HCT116 (cell line): ENCODE data around the gene GRM8. TPM values are rescaled to one million over a fixed set of nuclear protein-coding genes. Genes with fewer than 3 reads are reported as not detected.

Experiments used
- ATAC-seq: fragments of 200-7000 bp; cut with Tn5 transposase; 2 replicates; pipeline ENCODE4 v1.9.1; 2020; ENCODE audit warnings: mild to moderate bottlenecking, moderate library complexity
- BruUV-seq: library from RNA; stranded (reverse); fragments of 400-500 nt; replicated peaks from 2 replicates; lab custom pipeline; 2021; lab: Mats Ljungman, UMichigan
- CTCF ChIA-PET: fragments of 300-600 bp; sonication (Branson Sonifier 250); formaldehyde crosslinking; loops from one replicate; lab custom pipeline; 2021; ENCODE audit warnings: antibody characterized with exemption; lab: Charles Lee
- POLR2A ChIA-PET: fragments of 300-600, 350-600 bp; sonication (Branson Sonifier 250); formaldehyde crosslinking; loops from one replicate; lab custom pipeline; 2021; ENCODE audit warnings: antibody characterized with exemption; lab: Charles Lee
- RAD21 ChIA-PET, 2 experiments: fragments of 300-600 bp; sonication (Branson Sonifier 250); formaldehyde crosslinking; loops; one replicate each; lab custom pipeline; 2023; ENCODE audit warnings: low total read pairs in 2 of 2; ENCODE audit not compliant: uncharacterized antibody in 2 of 2, unreplicated experiment in 2 of 2, low non-redundant PET in 1 of 2; lab: Charles Lee
- DNase-seq: peaks from one replicate; pipeline ENCODE4 v3.0.0-alpha.2; 2010; ENCODE audit warnings: low read depth, low spot score
- H2AFZ ChIP-seq: fragments of 200-600 bp; shearing (Covaris generic), sonication (generic); 2 replicates; pipeline ENCODE4 v1.6.1; 2017; ENCODE audit warnings: low read depth, mixed run types, mixed read lengths, antibody characterized with exemption, low read length; ENCODE audit not compliant: poor library complexity, severe bottlenecking
- H3K27ac ChIP-seq: 2 replicates; pipeline ENCODE4 v1.5.1; 2012; ENCODE audit warnings: low read depth, low read length
- H3K27me3 ChIP-seq: fragments of 200-600 bp; sonication (generic); 2 replicates; pipeline ENCODE4 v1.6.1; 2016; ENCODE audit warnings: mixed run types, low read length, mixed read lengths; ENCODE audit not compliant: insufficient read depth
- H3K36me3 ChIP-seq, 2 experiments: fragments of 200-500 bp in 1 of 2; fragments of 200-600 bp in 1 of 2; sonication (Bioruptor generic) in 1 of 2; sonication (generic) in 1 of 2; 2 replicates each; pipeline versions ENCODE4 v1.5.1 to v1.6.1; 2014 to 2016; ENCODE audit warnings: low read length in 2 of 2, inconsistent platforms in 1 of 2, mixed read lengths in 1 of 2, mixed run types in 1 of 2; ENCODE audit not compliant: insufficient read depth in 2 of 2, control insufficient read depth in 1 of 2
- H3K4me1 ChIP-seq, 2 experiments: fragments of 200-600 bp in 1 of 2; sonication (generic) in 1 of 2; 2 replicates each; pipeline versions ENCODE4 v1.5.1 to v1.6.1; 2012 to 2017; ENCODE audit warnings: low read length in 2 of 2, inconsistent platforms in 1 of 2, mild to moderate bottlenecking in 1 of 2, mixed read lengths in 1 of 2, mixed run types in 1 of 2, moderate library complexity in 1 of 2; ENCODE audit not compliant: insufficient read depth in 2 of 2, control insufficient read depth in 1 of 2
- H3K4me2 ChIP-seq: fragments of 200-600 bp; sonication (generic); 2 replicates; pipeline ENCODE4 v1.6.1; 2017; ENCODE audit warnings: mixed run types, low read length, mixed read lengths
- H3K4me3 ChIP-seq, 2 experiments: fragments of 200-600 bp in 1 of 2; sonication (generic) in 1 of 2; replicated peaks in 1 of 2; 2 replicates each; pipeline ENCODE4 v1.5.1; 2011 to 2016; ENCODE audit warnings: low read length in 2 of 2, control low read depth in 1 of 2, low read depth in 1 of 2, mild to moderate bottlenecking in 1 of 2, mixed read lengths in 1 of 2, mixed run types in 1 of 2
- H3K79me2 ChIP-seq: fragments of 200-600 bp; sonication (generic); 2 replicates; pipeline ENCODE4 v1.6.1; 2017; ENCODE audit warnings: mild to moderate bottlenecking, mixed run types, low read length, moderate library complexity, mixed read lengths; ENCODE audit not compliant: insufficient read depth
- H3K9ac ChIP-seq: fragments of 200-600 bp; sonication (generic); 2 replicates; pipeline ENCODE4 v1.6.1; 2016; ENCODE audit warnings: low read length, mixed read lengths
- H3K9me2 ChIP-seq: fragments of 200-600 bp; sonication (generic), shearing (Covaris generic); 2 replicates; pipeline ENCODE4 v1.6.1; 2017; ENCODE audit warnings: mixed run types, mild to moderate bottlenecking, moderate library complexity; ENCODE audit not compliant: insufficient read depth
- H3K9me3 ChIP-seq, 2 experiments: fragments of 200-500 bp in 1 of 2; fragments of 200-600 bp in 1 of 2; sonication (Bioruptor generic) in 1 of 2; sonication (generic) in 1 of 2; 2 replicates each; pipeline ENCODE4 v1.6.1; 2014 to 2017; ENCODE audit warnings: low read length in 2 of 2, mixed read lengths in 2 of 2, inconsistent platforms in 1 of 2, low read depth in 1 of 2, mild to moderate bottlenecking in 1 of 2, mixed run types in 1 of 2, moderate library complexity in 1 of 2; ENCODE audit not compliant: control insufficient read depth in 1 of 2, insufficient read depth in 1 of 2
- H4K20me1 ChIP-seq: fragments of 200-600 bp; sonication (generic), shearing (Covaris generic); 2 replicates; pipeline ENCODE4 v1.6.1; 2017; ENCODE audit warnings: mixed run types, mild to moderate bottlenecking, moderate library complexity; ENCODE audit not compliant: insufficient read depth
- ELF1 ChIP-seq: IDR thresholded peaks from 2 replicates; pipeline ENCODE4 v1.6.1; 2012; ENCODE audit warnings: low read depth, borderline replicate concordance
- RAD21 ChIP-seq: IDR thresholded peaks from 2 replicates; pipeline ENCODE4 v1.6.1; 2012; ENCODE audit warnings: low read depth, mild to moderate bottlenecking
- YY1 ChIP-seq: IDR thresholded peaks from 2 replicates; pipeline ENCODE4 v1.6.1; 2011; ENCODE audit warnings: low read length, low read depth, moderate library complexity, mild to moderate bottlenecking; ENCODE audit not compliant: insufficient replicate concordance; ENCODE audit errors: extremely low read depth
- intact Hi-C: fragments of 100-400 bp; cut with micrococcal nuclease; formaldehyde crosslinking; loops from 2 replicates; pipeline ENCODE4 v1.10.0; 2022
- total RNA-seq: library from RNA; stranded (reverse); gene quantifications from one replicate; pipeline ENCODE4 v1.2.1, GENCODE V29; 2021; ENCODE audit not compliant: unreplicated experiment
- TF ChIP-seq, protein P1 (sequence below), 3 experiments: fragments of 200-600 bp in 1 of 3; sonication (generic) in 1 of 3; IDR thresholded peaks in 2 of 3; conservative IDR thresholded peaks in 1 of 3; 2 replicates each; pipeline ENCODE4 v1.5.1; 2012 to 2017; ENCODE audit warnings: low read depth in 2 of 3, low read length in 2 of 3, antibody characterized with exemption in 1 of 3, borderline replicate concordance in 1 of 3, control low read depth in 1 of 3, mild to moderate bottlenecking in 1 of 3, mixed read lengths in 1 of 3, mixed run types in 1 of 3, moderate library complexity in 1 of 3; ENCODE audit not compliant: insufficient read depth in 1 of 3
- TF ChIP-seq, protein P2 (sequence below): IDR thresholded peaks from 2 replicates; pipeline ENCODE4 v1.6.1; 2012

The GRM8 gene
- total RNA-seq, 1 experiment from 2014 or later = 0.05 TPM

DNA sequence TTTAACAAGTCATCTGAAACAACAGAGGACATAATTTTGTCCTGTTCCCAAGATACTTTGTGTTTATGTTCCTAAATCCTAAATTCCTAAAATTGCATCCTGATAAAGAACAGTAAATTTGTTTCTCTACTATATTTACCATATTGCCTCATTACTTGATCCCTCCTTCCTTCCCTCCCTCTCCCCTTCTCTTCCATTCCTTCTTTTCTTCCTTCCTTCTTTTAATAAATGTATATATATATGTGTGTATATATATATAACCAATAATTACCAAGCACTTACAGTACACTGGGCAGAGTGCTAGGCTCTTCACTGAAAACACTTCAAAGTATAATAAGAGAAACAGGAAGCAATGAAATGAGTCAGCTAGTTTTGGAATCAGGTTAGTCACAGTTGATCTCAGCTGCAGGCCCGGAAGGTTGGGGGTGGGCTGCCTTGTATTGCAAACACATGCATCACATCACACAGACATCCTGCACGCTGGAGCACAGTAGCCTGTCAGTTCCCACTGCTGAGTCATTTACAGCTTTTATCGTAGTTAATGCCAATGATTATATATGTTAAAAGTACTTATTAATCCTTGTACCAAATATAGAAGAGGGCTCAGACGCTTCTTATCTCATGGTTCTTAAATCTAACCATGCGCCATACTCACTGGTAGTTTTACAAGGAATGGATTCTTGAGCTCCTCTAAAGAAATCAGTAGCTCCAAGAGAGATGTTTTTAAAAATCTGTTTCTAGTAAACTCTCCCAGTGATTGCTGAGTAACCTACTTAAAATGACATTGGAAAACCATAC, 551.7 kb downstream of the GRM8 start (continued):
- TF ChIP-seq, protein P1, sequence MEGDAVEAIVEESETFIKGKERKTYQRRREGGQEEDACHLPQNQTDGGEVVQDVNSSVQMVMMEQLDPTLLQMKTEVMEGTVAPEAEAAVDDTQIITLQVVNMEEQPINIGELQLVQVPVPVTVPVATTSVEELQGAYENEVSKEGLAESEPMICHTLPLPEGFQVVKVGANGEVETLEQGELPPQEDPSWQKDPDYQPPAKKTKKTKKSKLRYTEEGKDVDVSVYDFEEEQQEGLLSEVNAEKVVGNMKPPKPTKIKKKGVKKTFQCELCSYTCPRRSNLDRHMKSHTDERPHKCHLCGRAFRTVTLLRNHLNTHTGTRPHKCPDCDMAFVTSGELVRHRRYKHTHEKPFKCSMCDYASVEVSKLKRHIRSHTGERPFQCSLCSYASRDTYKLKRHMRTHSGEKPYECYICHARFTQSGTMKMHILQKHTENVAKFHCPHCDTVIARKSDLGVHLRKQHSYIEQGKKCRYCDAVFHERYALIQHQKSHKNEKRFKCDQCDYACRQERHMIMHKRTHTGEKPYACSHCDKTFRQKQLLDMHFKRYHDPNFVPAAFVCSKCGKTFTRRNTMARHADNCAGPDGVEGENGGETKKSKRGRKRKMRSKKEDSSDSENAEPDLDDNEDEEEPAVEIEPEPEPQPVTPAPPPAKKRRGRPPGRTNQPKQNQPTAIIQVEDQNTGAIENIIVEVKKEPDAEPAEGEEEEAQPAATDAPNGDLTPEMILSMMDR (IDR thresholded peaks at IDR 0.05 in 2 of 3, conservative IDR thresholded peaks at IDR 0.05 in 1 of 3; ENCODE audit: borderline replicate concordance in 1 of 3, insufficient read depth in 1 of 3, low read depth in 2 of 3, low read length in 2 of 3) = no peak
- peak; percentile 18; the same call in 1 of the 2 replicates for TF ChIP-seq RAD21
- TF ChIP-seq ELF1 = peak; percentile 51

DNA sequence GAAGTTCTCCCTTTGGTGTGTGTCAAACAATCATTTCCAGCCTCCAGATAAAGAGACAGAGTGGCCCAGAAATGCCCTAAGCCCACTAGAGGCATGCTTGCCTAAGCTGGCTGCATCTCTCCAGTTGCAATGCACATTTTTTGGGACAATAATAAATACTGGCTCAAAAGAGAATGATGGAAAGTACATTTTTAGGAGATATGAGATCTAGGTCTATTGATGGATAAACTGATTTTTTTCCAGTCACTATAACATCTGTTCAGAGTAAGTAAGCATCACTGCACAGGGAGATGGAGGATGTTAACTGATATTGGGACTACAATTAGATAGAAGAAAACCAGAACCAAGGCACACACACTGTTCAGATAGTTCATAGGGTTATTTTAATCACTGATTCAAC, 553.0 kb downstream of the GRM8 start:
- no peaks in the 10 kb centered on the region for H3K9me2 ChIP-seq
- BruUV-seq = no TSS peak
- H3K27ac ChIP-seq = no peak overlapping the region
- RAD21 ChIA-PET = no interaction called here
- no peak overlapping the region for H3K4me3 ChIP-seq
- H4K20me1 ChIP-seq = no peaks in the 10 kb centered on the region
- CTCF ChIA-PET = no interaction called here
- H3K79me2 ChIP-seq = no peaks in the 10 kb centered on the region
- POLR2A ChIA-PET = interaction anchor here (0.5 kb wide), 1 partner anchor 20 kb away, joined by 3 read pairs; no protein-coding TSS in a partner anchor
- H2AFZ ChIP-seq = no peak overlapping the region
- peak overlapping the region; percentile 6; the same call in 1 of the 2 replicates for H3K4me2 ChIP-seq
- H3K9ac ChIP-seq = no peak overlapping the region
- ATAC-seq (no peak), DNase-seq (no peak)
- intact Hi-C loops = no loop called here
- no peaks in the 10 kb centered on the region for H3K9me3 ChIP-seq
- H3K4me1 ChIP-seq = peaks cover 9 to 35% of the 10 kb centered on the region in 2 experiments; a peak in 3 of 4 replicates
- TF ChIP-seq YY1 = no peak
- TF ChIP-seq, protein P2, sequence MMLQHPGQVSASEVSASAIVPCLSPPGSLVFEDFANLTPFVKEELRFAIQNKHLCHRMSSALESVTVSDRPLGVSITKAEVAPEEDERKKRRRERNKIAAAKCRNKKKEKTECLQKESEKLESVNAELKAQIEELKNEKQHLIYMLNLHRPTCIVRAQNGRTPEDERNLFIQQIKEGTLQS = no peak
- TF ChIP-seq, protein P1 (IDR thresholded peaks at IDR 0.05 in 2 of 3, conservative IDR thresholded peaks at IDR 0.05 in 1 of 3; ENCODE audit: borderline replicate concordance in 1 of 3, insufficient read depth in 1 of 3, low read depth in 2 of 3, low read length in 2 of 3) = 0 out of 6 replicates have a peak, but pooled peaks of 1 of the 3 experiments have one; percentile 1
- TF ChIP-seq, all 23 proteins: peak for 1
- Histone ChIP-seq H3K27me3 (no peaks in the 10 kb centered on the region), H3K36me3 (no peaks in the 10 kb centered on the region)
